ENCODE data around the gene SMC1A.
"Not testable (repeated sequence)": the region's sequence is repeated elsewhere in the genome, so short reads cannot be mapped to it uniquely, and the experiment has no call there.

SMC1A gene

GRCh38 chrX:53374923-53375322 is 47.5 kb downstream of the SMC1A start:
- H3K27ac ChIP-seq: no peak overlapping the region
- no peak for TF ChIP-seq EZH2 (IDR thresholded peaks at IDR 0.05)
- no peak overlapping the region for H3K4me3 ChIP-seq
- no peaks in the 10 kb centered on the region for H3K9me3 ChIP-seq (ENCODE audit: low read depth, low read length)
- H3K36me3 ChIP-seq (ENCODE audit: insufficient read depth, low read length): peaks cover 33% of the 10 kb centered on the region
- DNase-seq (ENCODE audit: low read depth, low spot score): no peak
- H3K9ac ChIP-seq (ENCODE audit: insufficient read length): no peak overlapping the region

GRCh38 chrX:53374222-53374820 is 48.1 kb downstream of the SMC1A start:
- no peak overlapping the region for H3K9ac ChIP-seq (ENCODE audit: insufficient read length)
- no peak for TF ChIP-seq POLR2AphosphoS5 (IDR thresholded peaks at IDR 0.05; ENCODE audit: borderline replicate concordance, low read depth, low read length)
- TF ChIP-seq EZH2 (IDR thresholded peaks at IDR 0.05): no peak
- H3K27ac ChIP-seq: no peak overlapping the region
- peaks cover 27% of the 10 kb centered on the region for H3K36me3 ChIP-seq (ENCODE audit: insufficient read depth, low read length)
- no peak overlapping the region for H3K4me3 ChIP-seq
- no peaks in the 10 kb centered on the region for H3K9me3 ChIP-seq (ENCODE audit: low read depth, low read length)
- DNase-seq (ENCODE audit: low read depth, low spot score): no peak

GRCh38 chrX:53373307-53373706 is 49.1 kb downstream of the SMC1A start:
- no peaks in the 10 kb centered on the region for H3K9me3 ChIP-seq (ENCODE audit: low read depth, low read length)
- no peak overlapping the region for H3K27ac ChIP-seq
- H3K4me3 ChIP-seq: no peak overlapping the region
- no peak overlapping the region for H3K9ac ChIP-seq (ENCODE audit: insufficient read length)
- no peak for DNase-seq (ENCODE audit: low read depth, low spot score)
- H3K36me3 ChIP-seq (ENCODE audit: insufficient read depth, low read length): peaks cover 17% of the 10 kb centered on the region; the same call in 1 of the 2 replicates
- TF ChIP-seq POLR2AphosphoS5 (IDR thresholded peaks at IDR 0.05; ENCODE audit: borderline replicate concordance, low read depth, low read length) (no peak), FOXP2 (optimal IDR thresholded peaks at IDR 0.05; ENCODE audit: control extremely low read depth, extremely low read length, insufficient read depth) (no peak), EZH2 (IDR thresholded peaks at IDR 0.05) (no peak)

GRCh38 chrX:53366454-53366853 is 56.0 kb downstream of the SMC1A start:
- not testable (repeated sequence) for H3K36me3 ChIP-seq (ENCODE audit: insufficient read depth, low read length); H3K27ac ChIP-seq; H3K9ac ChIP-seq (ENCODE audit: insufficient read length); DNase-seq (ENCODE audit: low read depth, low spot score); H3K9me3 ChIP-seq (ENCODE audit: low read depth, low read length); H3K4me3 ChIP-seq

- Histone ChIP-seq H3K9ac (ENCODE audit: insufficient read length) (no peak overlapping the region), H3K9me3 (ENCODE audit: low read depth, low read length) (no peaks in the 10 kb centered on the region), H3K4me3 (no peak overlapping the region), H3K27ac (no peak overlapping the region), H3K36me3 (ENCODE audit: insufficient read depth, low read length) (no peaks in the 10 kb centered on the region)
- peak; percentile 30 for DNase-seq (ENCODE audit: low read depth, low spot score)
- no peak for TF ChIP-seq POLR2AphosphoS5 (IDR thresholded peaks at IDR 0.05; ENCODE audit: borderline replicate concordance, low read depth, low read length)
- no peak for TF ChIP-seq FOXP2 (optimal IDR thresholded peaks at IDR 0.05; ENCODE audit: control extremely low read depth, extremely low read length, insufficient read depth)
- no peak for TF ChIP-seq EZH2 (IDR thresholded peaks at IDR 0.05)
Observed at GRCh38 chrX:53362449-53362848, 60.0 kb downstream of the SMC1A start.

- no peak for TF ChIP-seq POLR2AphosphoS5 (IDR thresholded peaks at IDR 0.05; ENCODE audit: borderline replicate concordance, low read depth, low read length)
- no peak for TF ChIP-seq FOXP2 (optimal IDR thresholded peaks at IDR 0.05; ENCODE audit: control extremely low read depth, extremely low read length, insufficient read depth)
- TF ChIP-seq EZH2 (IDR thresholded peaks at IDR 0.05): no peak
- Histone ChIP-seq H3K9me3 (ENCODE audit: low read depth, low read length) (no peaks in the 10 kb centered on the region), H3K9ac (ENCODE audit: insufficient read length) (no peak overlapping the region), H3K36me3 (ENCODE audit: insufficient read depth, low read length) (no peaks in the 10 kb centered on the region), H3K4me3 (no peak overlapping the region), H3K27ac (no peak overlapping the region)
- no peak for DNase-seq (ENCODE audit: low read depth, low spot score)
Observed at GRCh38 chrX:53357799-53358530, 64.5 kb downstream of the SMC1A start.

GRCh38 chrX:53356186-53356585 is 66.3 kb downstream of the SMC1A start:
- Histone ChIP-seq H3K9me3 (ENCODE audit: low read depth, low read length) (no peaks in the 10 kb centered on the region), H3K4me3 (no peak overlapping the region), H3K36me3 (ENCODE audit: insufficient read depth, low read length) (no peaks in the 10 kb centered on the region), H3K27ac (no peak overlapping the region), H3K9ac (ENCODE audit: insufficient read length) (no peak overlapping the region)
- TF ChIP-seq POLR2AphosphoS5 (IDR thresholded peaks at IDR 0.05; ENCODE audit: borderline replicate concordance, low read depth, low read length) (no peak), EZH2 (IDR thresholded peaks at IDR 0.05) (no peak), FOXP2 (optimal IDR thresholded peaks at IDR 0.05; ENCODE audit: control extremely low read depth, extremely low read length, insufficient read depth) (no peak)
- no peak for DNase-seq (ENCODE audit: low read depth, low spot score)

- no peak overlapping the region for H3K27ac ChIP-seq
- TF ChIP-seq EZH2 (IDR thresholded peaks at IDR 0.05): no peak
- TF ChIP-seq POLR2AphosphoS5 (IDR thresholded peaks at IDR 0.05; ENCODE audit: borderline replicate concordance, low read depth, low read length): no peak
- TF ChIP-seq FOXP2 (optimal IDR thresholded peaks at IDR 0.05; ENCODE audit: control extremely low read depth, extremely low read length, insufficient read depth): no peak
- H3K9me3 ChIP-seq (ENCODE audit: low read depth, low read length): no peaks in the 10 kb centered on the region
- H3K4me3 ChIP-seq: no peak overlapping the region
- H3K36me3 ChIP-seq (ENCODE audit: insufficient read depth, low read length): no peaks in the 10 kb centered on the region
- DNase-seq (ENCODE audit: low read depth, low spot score): no peak
- H3K9ac ChIP-seq (ENCODE audit: insufficient read length): no peak overlapping the region
Observed at GRCh38 chrX:53354669-53355068, 67.8 kb downstream of the SMC1A start.

GRCh38 chrX:53347948-53348347 is 74.5 kb downstream of the SMC1A start:
- H3K27ac ChIP-seq: no peak overlapping the region
- DNase-seq (ENCODE audit: low read depth, low spot score): no peak
- H3K9me3 ChIP-seq (ENCODE audit: low read depth, low read length): no peaks in the 10 kb centered on the region
- TF ChIP-seq FOXP2 (optimal IDR thresholded peaks at IDR 0.05; ENCODE audit: control extremely low read depth, extremely low read length, insufficient read depth) (no peak), POLR2AphosphoS5 (IDR thresholded peaks at IDR 0.05; ENCODE audit: borderline replicate concordance, low read depth, low read length) (no peak), EZH2 (IDR thresholded peaks at IDR 0.05) (no peak)
- H3K36me3 ChIP-seq (ENCODE audit: insufficient read depth, low read length): no peaks in the 10 kb centered on the region
- no peak overlapping the region for H3K4me3 ChIP-seq
- no peak overlapping the region for H3K9ac ChIP-seq (ENCODE audit: insufficient read length)
